Heart right ventricle (tissue), 16 donors: ENCODE results near the gene CAMSAP1. TPM values are rescaled to one million over a fixed set of nuclear protein-coding genes. Genes with fewer than 3 reads are reported as not detected.

Source experiments
- ATAC-seq, 8 donors: fragments of 200-7000 bp; cut with Tn5 transposase; one replicate each; pipeline ENCODE4 v1.9.1; 2020; ENCODE audit warnings: mild to moderate bottlenecking in 8 of 8, moderate library complexity in 8 of 8, moderate number of reproducible peaks in 1 of 8
- DNase-seq, 2 donors: peaks; one replicate each; pipeline ENCODE4 v3.0.0-alpha.2; 2020
- H3K27ac ChIP-seq, 10 donors: fragments of 200-600 bp; sonication (generic) in 2 of 10; one replicate each; pipeline versions ENCODE4 v1.5.0 to v1.8.0; 2020 to 2022; ENCODE audit warnings: mild to moderate bottlenecking in 3 of 10
- H3K27me3 ChIP-seq, 7 donors: fragments of 200-600 bp; one replicate each; pipeline ENCODE4 v1.8.0; 2021 to 2022; ENCODE audit warnings: mild to moderate bottlenecking in 2 of 7
- H3K36me3 ChIP-seq, 9 donors: fragments of 200-600 bp; sonication (generic) in 1 of 9; one replicate each; pipeline versions ENCODE4 v1.5.0 to v1.8.0; 2020 to 2022; ENCODE audit warnings: mild to moderate bottlenecking in 2 of 9
- H3K4me1 ChIP-seq, 9 donors: fragments of 200-600 bp; sonication (generic) in 1 of 9; one replicate each; pipeline versions ENCODE4 v1.5.0 to v1.8.0; 2020 to 2022; ENCODE audit warnings: mild to moderate bottlenecking in 4 of 9
- H3K4me3 ChIP-seq, 10 donors: fragments of 200-600 bp; sonication (generic) in 2 of 10; one replicate each; pipeline versions ENCODE4 v1.5.0 to v1.8.0; 2020 to 2022; ENCODE audit warnings: mild to moderate bottlenecking in 7 of 10, moderate library complexity in 2 of 10
- H3K9me3 ChIP-seq, 11 donors: fragments of 200-600 bp in 10 of 11; sonication (generic) in 2 of 11; one replicate each; pipeline versions ENCODE4 v1.5.0 to v1.8.0; 2013 to 2022; ENCODE audit warnings: mild to moderate bottlenecking in 2 of 11, control low read depth in 1 of 11, moderate library complexity in 1 of 11
- CTCF ChIP-seq, 9 donors: fragments of 200-600 bp; sonication (generic) in 2 of 9; IDR thresholded peaks; one replicate each; pipeline versions ENCODE4 v1.5.0 to v1.8.0; 2021 to 2022; ENCODE audit warnings: antibody characterized with exemption in 9 of 9, mild to moderate bottlenecking in 5 of 9, moderate library complexity in 1 of 9
- WGBS, 2 donors: extraction: QIAGEN DNeasy Blood & Tissue Kit; methylation state at CpG; one replicate each; pipeline ENCODE4 v1.1.7; 2013; ENCODE audit warnings: inconsistent platforms in 1 of 2; 5-methylcytosine and 5-hydroxymethylcytosine counted together
- intact Hi-C, 10 donors: fragments of 100-400 bp; cut with DNase I; formaldehyde crosslinking; loops; one replicate each; pipeline versions ENCODE4 v1.11.1 to v1.14.2; 2022
- polyA plus RNA-seq, 2 donors: library from polyadenylated mRNA; stranded (reverse); fragments of 200-250 nt; gene quantifications; one replicate each; pipeline ENCODE4 v1.2.3, GENCODE V29; 2013
- total RNA-seq, 10 donors: library from RNA; stranded (reverse); fragmentation: NEBNext Ultra II Directional in 3 of 10; extraction: Animal tissue kit (Norgen Biotek cat#: 25700) in 3 of 10; gene quantifications; one replicate each; pipeline versions ENCODE4 v1.2.1 to v1.2.4, GENCODE V29; 2021 to 2023
- donor health status: Arrhythmogenic right ventricular cardiomyopathy.
- donor health status: ischemic (EF 13 %, LVEDD 7.1; RV severe dilation, severe dysfunction).
- donor health status: healthy with polysubstance abuse.
- donor health status: DM: no; HTN: yes; CAD: no.
- donor health status: DM: no; HTN: no; CAD: no.
- donor health status: ischemic (EF 25% LVEDD 6.9; RV normal size, moderate dysfunction).
- donor health status: ischemic (EF 25% LVEDD 5.7; RV mildly dilated, moderate dysfunction).
- donor health status: healthy.
- donor health status: DM: yes; HTN: yes; CAD: no.
- donor health status: Ischemic cardiomyopathy.
- donor health status: ischemic (EF 35%, LVEDD 5.7; RV mildly dilated, moderate dysfunction).
- donor health status: nonischemic (EF 11% LVEDD 7.7; RV severe dilation, severe dysfunction).
- donor health status: DM: yes; HTN: yes; CAD: no.
- donor health status: PGD.
- donor health status: ischemic (EF 29% LVEDD 5.4; RV normal size, mild dysfunction).
- donor health status: nonischemic (EF 23%, LVEDD 6.1; RV moderate dilation, normal function).

CAMSAP1 gene
- total and polyA plus RNA-seq, 12 donors, result 6.7 to 25.0 (median 19.4) TPM

- Histone ChIP-seq H3K4me3 (no peak overlapping the region), H3K36me3 (peaks cover 0 to 95% (median 55%) of the 10 kb centered on the region in 9 donors), H3K4me1 (peaks cover 0 to 20% (median 0%) of the 10 kb centered on the region in 9 donors), H3K9me3 (no peaks in the 10 kb centered on the region), H3K27ac (no peak overlapping the region), H3K27me3 (no peaks in the 10 kb centered on the region)
- WGBS, 2 donors, result 96 to 98% methylated on average over 13 of the region's 13 CpGs
- DNase-seq (no peak), ATAC-seq (no peak)
- TF ChIP-seq CTCF (IDR thresholded peaks at IDR 0.05), result no peak
- intact Hi-C loops, result no loop called here
These were observed 94.4 kb downstream of the CAMSAP1 start for GRCh38 chr9:135812961-135813360.

- H3K9me3 ChIP-seq, result no peaks in the 10 kb centered on the region
- ATAC-seq (peak in 5 of 8 donors; percentile 29 to 78 (median 52)), DNase-seq (peak in 1 of 2 donors; percentile 27)
- H3K4me1 ChIP-seq, result peaks cover 0 to 20% (median 0%) of the 10 kb centered on the region in 9 donors
- intact Hi-C loops, result no loop called here
- no peak overlapping the region for H3K4me3 ChIP-seq
- peaks cover 0 to 83% (median 44%) of the 10 kb centered on the region in 9 donors for H3K36me3 ChIP-seq
- H3K27me3 ChIP-seq, result no peaks in the 10 kb centered on the region
- H3K27ac ChIP-seq, result peak overlapping the region in 3 of 10 donors; percentile 19 to 52 (median 44)
- WGBS, 2 donors, result 64 to 75% methylated on average over 11 of the region's 11 CpGs
- no peak for TF ChIP-seq CTCF (IDR thresholded peaks at IDR 0.05)
These were observed 95.5 kb downstream of the CAMSAP1 start for GRCh38 chr9:135811801-135812200.

- no peak for TF ChIP-seq CTCF (IDR thresholded peaks at IDR 0.05)
- H3K36me3 ChIP-seq, result peaks cover 0 to 75% (median 38%) of the 10 kb centered on the region in 9 donors
- intact Hi-C loops, result no loop called here
These were observed 96.4 kb downstream of the CAMSAP1 start for GRCh38 chr9:135810806-135811575.

GRCh38 chr9:135809166-135809565 lies 98.2 kb downstream of the CAMSAP1 start:
- Histone ChIP-seq H3K27me3 (no peaks in the 10 kb centered on the region), H3K4me3 (no peak overlapping the region), H3K4me1 (peaks cover 0 to 30% (median 0%) of the 10 kb centered on the region in 9 donors), H3K27ac (no peak overlapping the region), H3K36me3 (peaks cover 0 to 57% (median 24%) of the 10 kb centered on the region in 9 donors), H3K9me3 (no peaks in the 10 kb centered on the region)
- TF ChIP-seq CTCF (IDR thresholded peaks at IDR 0.05), result no peak
- ATAC-seq, result peak in 1 of 8 donors; percentile 50
- no peak for DNase-seq
- 69 to 73% methylated on average over 10 of the region's 10 CpGs for WGBS, 2 donors
- intact Hi-C loops, result no loop called here

More at GRCh38 chr9:135810806-135811575, 96.4 kb downstream of the CAMSAP1 start:
- Histone ChIP-seq H3K9me3 (no peaks in the 10 kb centered on the region), H3K27me3 (no peaks in the 10 kb centered on the region), H3K4me3 (no peak overlapping the region), H3K4me1 (peaks cover 0 to 20% (median 0%) of the 10 kb centered on the region in 9 donors), H3K27ac (peak overlapping the region in 2 of 10 donors; percentile 44 to 52)
- WGBS, 2 donors, result 94 to 97% methylated on average over 23 of the region's 23 CpGs
- DNase-seq (no peak), ATAC-seq (no peak)
